GM12891 (cell line): Measurements from ENCODE around the gene SIVA1.

ENCODE experiments used
- PAX5 ChIP-seq: IDR thresholded peaks from 2 replicates; pipeline ENCODE4 v1.6.1; 2011; ENCODE audit warnings: low read length, moderate library complexity, mild to moderate bottlenecking; ENCODE audit not compliant: insufficient read depth, severe bottlenecking
- POLR2A ChIP-seq: IDR thresholded peaks from 2 replicates; pipeline ENCODE4 v1.6.1; 2011; ENCODE audit warnings: low read depth, low read length, control low read depth
- POLR2AphosphoS5 ChIP-seq: IDR thresholded peaks from 2 replicates; pipeline ENCODE4 v1.6.1; 2011; ENCODE audit warnings: low read depth, low read length, control low read depth
- POU2F2 ChIP-seq: IDR thresholded peaks from 2 replicates; pipeline ENCODE4 v1.6.1; 2011; ENCODE audit warnings: low read depth, mild to moderate bottlenecking, control low read depth, low read length, moderate library complexity
- SPI1 ChIP-seq: IDR thresholded peaks from 2 replicates; pipeline ENCODE4 v1.6.1; 2011; ENCODE audit warnings: low read depth, low read length, control low read depth
- TAF1 ChIP-seq: IDR thresholded peaks from 2 replicates; pipeline ENCODE4 v1.6.1; 2011; ENCODE audit warnings: low read depth, low read length, control low read depth

DNA sequence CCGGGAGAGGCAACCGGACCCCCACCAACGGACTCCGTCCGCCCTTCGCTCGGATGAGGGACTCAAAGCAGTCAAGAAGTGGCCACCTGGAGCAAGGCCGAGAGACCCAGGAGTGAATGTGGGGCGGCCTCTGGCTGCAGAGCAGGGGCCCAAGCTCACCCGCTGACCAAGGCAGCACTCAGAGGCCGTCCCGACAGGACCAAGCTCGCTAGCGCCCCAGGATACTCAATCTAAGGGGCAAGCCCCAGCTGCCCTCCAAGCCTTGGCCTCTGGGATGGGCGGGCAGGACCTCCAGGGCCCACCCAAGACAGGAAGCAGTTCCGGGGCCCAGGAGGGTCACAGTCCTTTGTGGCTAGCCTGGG, 41.7 kb downstream of the SIVA1 start:
- TF ChIP-seq POLR2A (no peak), POLR2AphosphoS5 (no peak), TAF1 (no peak), POU2F2 (no peak), PAX5 (no peak), SPI1 (no peak)
